ENCODE results near the gene NINJ1.

DNA sequence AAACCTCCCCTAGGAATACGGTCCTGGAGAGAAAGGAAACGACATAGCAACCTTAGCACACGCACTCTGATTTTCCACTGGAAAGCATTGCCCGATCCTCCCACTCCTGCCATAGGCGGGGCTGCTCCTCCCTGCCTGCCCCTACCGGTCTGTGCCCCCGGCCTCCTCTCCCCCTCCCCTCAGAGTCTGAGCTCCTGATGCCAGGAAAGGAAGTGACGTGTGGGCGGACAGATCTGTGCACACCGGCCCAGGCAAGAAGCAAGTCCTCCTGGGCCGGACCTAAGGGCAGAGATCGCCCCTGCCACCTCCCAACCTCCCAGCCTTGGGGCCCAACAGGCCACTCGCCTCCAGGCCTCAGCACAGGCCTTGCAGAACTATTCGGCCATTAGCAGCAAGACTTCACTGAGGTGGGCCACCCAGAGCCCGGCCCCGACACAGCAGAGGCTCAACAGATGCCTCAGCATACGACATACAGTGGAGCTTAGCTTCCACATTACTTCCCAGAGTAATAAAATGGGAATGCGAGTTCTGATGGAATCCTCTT, 7.2 kb downstream of the NINJ1 start:
- TF ChIP-seq, protein P1, sequence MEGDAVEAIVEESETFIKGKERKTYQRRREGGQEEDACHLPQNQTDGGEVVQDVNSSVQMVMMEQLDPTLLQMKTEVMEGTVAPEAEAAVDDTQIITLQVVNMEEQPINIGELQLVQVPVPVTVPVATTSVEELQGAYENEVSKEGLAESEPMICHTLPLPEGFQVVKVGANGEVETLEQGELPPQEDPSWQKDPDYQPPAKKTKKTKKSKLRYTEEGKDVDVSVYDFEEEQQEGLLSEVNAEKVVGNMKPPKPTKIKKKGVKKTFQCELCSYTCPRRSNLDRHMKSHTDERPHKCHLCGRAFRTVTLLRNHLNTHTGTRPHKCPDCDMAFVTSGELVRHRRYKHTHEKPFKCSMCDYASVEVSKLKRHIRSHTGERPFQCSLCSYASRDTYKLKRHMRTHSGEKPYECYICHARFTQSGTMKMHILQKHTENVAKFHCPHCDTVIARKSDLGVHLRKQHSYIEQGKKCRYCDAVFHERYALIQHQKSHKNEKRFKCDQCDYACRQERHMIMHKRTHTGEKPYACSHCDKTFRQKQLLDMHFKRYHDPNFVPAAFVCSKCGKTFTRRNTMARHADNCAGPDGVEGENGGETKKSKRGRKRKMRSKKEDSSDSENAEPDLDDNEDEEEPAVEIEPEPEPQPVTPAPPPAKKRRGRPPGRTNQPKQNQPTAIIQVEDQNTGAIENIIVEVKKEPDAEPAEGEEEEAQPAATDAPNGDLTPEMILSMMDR (conservative IDR thresholded peaks at IDR 0.05; ENCODE audit: low read length) = no peak
- TF ChIP-seq EZH2phosphoT487 (IDR thresholded peaks at IDR 0.05; ENCODE audit: borderline replicate concordance) = no peak

Data from Loucy (cell line).